Right hindlimb (tissue), 1 donor: ENCODE measurements around the gene LRIG2.

ENCODE experiments used
- DNase-seq: peaks from one replicate; pipeline ENCODE4 v3.0.0-alpha.2; 2018

LRIG2 gene

DNA sequence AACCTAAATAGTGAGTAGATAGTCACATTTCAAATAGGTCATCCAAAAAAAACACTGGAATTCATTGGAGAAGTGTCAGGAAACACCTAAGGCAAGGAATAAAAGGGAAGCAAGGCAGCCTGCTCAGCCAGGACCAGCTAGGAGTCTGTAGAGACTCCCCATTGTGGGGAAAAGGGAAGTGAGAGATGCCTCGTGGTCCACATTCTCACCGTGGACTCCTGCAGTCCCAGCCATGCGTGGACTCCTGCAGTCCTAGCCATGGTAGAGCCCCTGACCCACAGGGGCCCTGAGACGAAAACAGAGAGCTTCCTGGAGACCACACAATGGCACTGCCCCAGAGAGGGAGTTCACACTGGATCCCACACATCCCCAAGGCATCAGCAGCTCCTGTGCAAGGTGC lies 97.5 kb downstream of the LRIG2 start:
- no peak for DNase-seq

GRCh38 chr1:113178106-113178505 lies 105.1 kb downstream of the LRIG2 start:
- no peak for DNase-seq

GRCh38 chr1:113178522-113178921 lies 105.5 kb downstream of the LRIG2 start:
- DNase-seq = no peak
